HepG2 (cell line): ENCODE data around the gene FKBP1B. TPM values are rescaled to one million over a fixed set of nuclear protein-coding genes. Genes with fewer than 3 reads are reported as not detected.

Experiments used
- HMG20B ChIP-seq: conservative IDR thresholded peaks from 2 replicates; pipeline ENCODE4 v1.6.1; 2016; ENCODE audit warnings: missing genetic modification reagents, missing compliant biosample characterization
- NFE2L2 ChIP-seq: fragments of 150-350 bp; IDR thresholded peaks from 2 replicates; pipeline ENCODE4 v1.6.1; 2014; ENCODE audit warnings: low read length
- RFX1 ChIP-seq: fragments of 450-650 bp; IDR thresholded peaks from 2 replicates; pipeline ENCODE4 v1.6.1; 2017
- SALL1 ChIP-seq: sonication (generic); formaldehyde crosslinking; IDR thresholded peaks from 2 replicates; pipeline ENCODE4 v1.8.0; 2022; ENCODE audit warnings: mild to moderate bottlenecking, missing genetic modification reagents
- UBTF ChIP-seq: sonication (generic); formaldehyde crosslinking; IDR thresholded peaks from 2 replicates; pipeline ENCODE4 v1.4.0; 2020; ENCODE audit warnings: mild to moderate bottlenecking, missing genetic modification reagents
- ZNF350 ChIP-seq: sonication (generic); formaldehyde crosslinking; IDR thresholded peaks from 2 replicates; pipeline ENCODE4 v1.4.0; 2020; ENCODE audit warnings: mild to moderate bottlenecking, low read depth, missing genetic modification reagents, borderline replicate concordance
- polyA plus RNA-seq, 8 experiments: library from polyadenylated mRNA; depleted of rRNA in 3 of 8; stranded (reverse) in 7 of 8; unstranded in 1 of 8; fragments of >200 nt; fragmentation: Illumina TruSeq in 4 of 8; extraction: Trizol in 4 of 8; gene quantifications; 2 replicates each; pipeline versions ENCODE4 v1.2.1 to v1.2.3, GENCODE V29; 2011 to 2016; ENCODE audit warnings: low read depth in 4 of 8, missing spikeins in 1 of 8, mixed read lengths in 1 of 8; ENCODE audit not compliant: insufficient read depth in 1 of 8
- total RNA-seq, 5 experiments: library from RNA; depleted of rRNA; stranded (reverse); fragments of >200 nt; fragmentation: Illumina TruSeq; extraction: Trizol; gene quantifications; 2 replicates each; pipeline ENCODE4 v1.2.3, GENCODE V29; 2016; ENCODE audit warnings: low read depth in 1 of 5
- TF ChIP-seq, protein P1 (sequence below): sonication (generic); formaldehyde crosslinking; IDR thresholded peaks from 2 replicates; pipeline ENCODE4 v1.8.0; 2022; ENCODE audit warnings: mild to moderate bottlenecking, missing genetic modification reagents
- TF ChIP-seq, protein P2 (sequence below): sonication (generic); formaldehyde crosslinking; IDR thresholded peaks from 2 replicates; pipeline ENCODE4 v1.4.0; 2020; ENCODE audit warnings: missing genetic modification reagents

The FKBP1B gene
- total and polyA plus RNA-seq, 2 of the 13 experiments (the other 11 are each of a cell fraction or from before 2014, with no cell fraction given) = 35.2 to 96.3 TPM

DNA sequence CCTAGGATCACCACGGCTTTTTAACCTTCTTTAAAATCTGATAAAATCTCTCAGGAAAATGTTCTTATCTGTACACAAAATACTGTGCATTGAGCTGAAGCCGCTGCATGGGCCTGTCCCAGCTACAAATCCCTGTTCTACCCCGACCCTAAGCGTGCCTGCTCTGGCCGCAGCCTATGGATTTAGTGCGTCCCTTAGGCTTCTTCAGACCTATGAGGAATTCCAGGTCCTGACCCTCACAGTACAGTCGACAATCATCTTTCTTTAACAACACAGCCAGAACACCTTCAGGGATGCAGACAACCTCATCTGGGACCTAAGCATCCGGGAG, 1.9 kb upstream of the FKBP1B start (continued):
- peak; percentile 4; the same call in 1 of the 2 replicates for TF ChIP-seq UBTF (CRISPR knock-in tag)
- no peak for TF ChIP-seq NFE2L2
- TF ChIP-seq ZNF350 (CRISPR knock-in tag) = peak; percentile 17; the same call in 1 of the 2 replicates
- TF ChIP-seq RFX1 = no peak
- TF ChIP-seq, protein P1, sequence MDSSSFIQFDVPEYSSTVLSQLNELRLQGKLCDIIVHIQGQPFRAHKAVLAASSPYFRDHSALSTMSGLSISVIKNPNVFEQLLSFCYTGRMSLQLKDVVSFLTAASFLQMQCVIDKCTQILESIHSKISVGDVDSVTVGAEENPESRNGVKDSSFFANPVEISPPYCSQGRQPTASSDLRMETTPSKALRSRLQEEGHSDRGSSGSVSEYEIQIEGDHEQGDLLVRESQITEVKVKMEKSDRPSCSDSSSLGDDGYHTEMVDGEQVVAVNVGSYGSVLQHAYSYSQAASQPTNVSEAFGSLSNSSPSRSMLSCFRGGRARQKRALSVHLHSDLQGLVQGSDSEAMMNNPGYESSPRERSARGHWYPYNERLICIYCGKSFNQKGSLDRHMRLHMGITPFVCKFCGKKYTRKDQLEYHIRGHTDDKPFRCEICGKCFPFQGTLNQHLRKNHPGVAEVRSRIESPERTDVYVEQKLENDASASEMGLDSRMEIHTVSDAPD (CRISPR knock-in tag) = no peak
- 0 out of 2 replicates have a peak, but pooled peaks have one; percentile 7 for TF ChIP-seq HMG20B (CRISPR knock-in tag)
- TF ChIP-seq, protein P2, sequence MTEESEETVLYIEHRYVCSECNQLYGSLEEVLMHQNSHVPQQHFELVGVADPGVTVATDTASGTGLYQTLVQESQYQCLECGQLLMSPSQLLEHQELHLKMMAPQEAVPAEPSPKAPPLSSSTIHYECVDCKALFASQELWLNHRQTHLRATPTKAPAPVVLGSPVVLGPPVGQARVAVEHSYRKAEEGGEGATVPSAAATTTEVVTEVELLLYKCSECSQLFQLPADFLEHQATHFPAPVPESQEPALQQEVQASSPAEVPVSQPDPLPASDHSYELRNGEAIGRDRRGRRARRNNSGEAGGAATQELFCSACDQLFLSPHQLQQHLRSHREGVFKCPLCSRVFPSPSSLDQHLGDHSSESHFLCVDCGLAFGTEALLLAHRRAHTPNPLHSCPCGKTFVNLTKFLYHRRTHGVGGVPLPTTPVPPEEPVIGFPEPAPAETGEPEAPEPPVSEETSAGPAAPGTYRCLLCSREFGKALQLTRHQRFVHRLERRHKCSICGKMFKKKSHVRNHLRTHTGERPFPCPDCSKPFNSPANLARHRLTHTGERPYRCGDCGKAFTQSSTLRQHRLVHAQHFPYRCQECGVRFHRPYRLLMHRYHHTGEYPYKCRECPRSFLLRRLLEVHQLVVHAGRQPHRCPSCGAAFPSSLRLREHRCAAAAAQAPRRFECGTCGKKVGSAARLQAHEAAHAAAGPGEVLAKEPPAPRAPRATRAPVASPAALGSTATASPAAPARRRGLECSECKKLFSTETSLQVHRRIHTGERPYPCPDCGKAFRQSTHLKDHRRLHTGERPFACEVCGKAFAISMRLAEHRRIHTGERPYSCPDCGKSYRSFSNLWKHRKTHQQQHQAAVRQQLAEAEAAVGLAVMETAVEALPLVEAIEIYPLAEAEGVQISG (CRISPR knock-in tag) = no peak
- TF ChIP-seq SALL1 = no peak
